ENCODE results near the gene NFASC.

The NFASC gene

DNA sequence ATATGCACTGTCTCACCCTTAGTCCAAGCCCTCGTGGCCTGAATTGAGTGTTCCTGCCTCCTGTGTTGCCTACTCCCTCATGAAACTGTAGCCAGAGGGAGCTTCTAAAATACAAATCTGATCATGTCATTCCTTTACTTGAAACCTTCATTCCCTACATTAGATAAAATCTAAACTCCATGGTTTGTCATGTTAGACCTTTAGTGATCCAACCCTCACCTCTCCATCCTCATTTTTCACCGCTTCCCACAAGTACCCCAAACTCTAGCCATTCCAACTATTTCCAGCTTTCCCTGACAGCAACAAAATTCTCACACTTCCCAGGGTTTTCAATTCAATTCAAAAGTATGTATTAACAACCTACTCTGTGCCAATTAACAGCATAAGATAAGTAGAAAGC lies 154.0 kb downstream of the NFASC start:
- Histone ChIP-seq H3K27ac (no peak overlapping the region), H3K27me3 (no peaks in the 10 kb centered on the region)

GRCh38 chr1:205025239-205025638 lies 154.6 kb downstream of the NFASC start:
- Histone ChIP-seq H3K27ac (no peak overlapping the region), H3K9me3 (replicated peaks in 1 of 11) (no peaks in the 10 kb centered on the region), H4K20me1 (0 out of 22 replicates have a peak, but pooled peaks cover 0 to 4% (median 0%) of the 10 kb centered on the region in 11 experiments), H3K36me3 (no peaks in the 10 kb centered on the region), H3K9ac (no peak overlapping the region), H3K4me2 (no peak overlapping the region), H3K27me3 (no peaks in the 10 kb centered on the region), H3K4me1 (peaks cover 0 to 8% (median 0%) of the 10 kb centered on the region in 10 experiments; a peak in 6 of 20 replicates), H3K4me3 (no peak overlapping the region)
- TF ChIP-seq Cebpa-rat (IDR thresholded peaks at IDR 0.05), result no peak

More for the DNA sequence above, 154.0 kb downstream of the NFASC start:
- H3K4me2 ChIP-seq, result no peak overlapping the region
- no peak overlapping the region for H3K4me3 ChIP-seq
- H3K4me1 ChIP-seq, result peaks cover 0 to 5% (median 0%) of the 10 kb centered on the region in 10 experiments; a peak in 1 of 20 replicates
- no peaks in the 10 kb centered on the region for H4K20me1 ChIP-seq
- no peak overlapping the region for H3K9ac ChIP-seq
- no peaks in the 10 kb centered on the region for H3K9me3 ChIP-seq (replicated peaks in 1 of 11)
- H3K36me3 ChIP-seq, result no peaks in the 10 kb centered on the region
- TF ChIP-seq Cebpa-rat (IDR thresholded peaks at IDR 0.05), result no peak

DNA sequence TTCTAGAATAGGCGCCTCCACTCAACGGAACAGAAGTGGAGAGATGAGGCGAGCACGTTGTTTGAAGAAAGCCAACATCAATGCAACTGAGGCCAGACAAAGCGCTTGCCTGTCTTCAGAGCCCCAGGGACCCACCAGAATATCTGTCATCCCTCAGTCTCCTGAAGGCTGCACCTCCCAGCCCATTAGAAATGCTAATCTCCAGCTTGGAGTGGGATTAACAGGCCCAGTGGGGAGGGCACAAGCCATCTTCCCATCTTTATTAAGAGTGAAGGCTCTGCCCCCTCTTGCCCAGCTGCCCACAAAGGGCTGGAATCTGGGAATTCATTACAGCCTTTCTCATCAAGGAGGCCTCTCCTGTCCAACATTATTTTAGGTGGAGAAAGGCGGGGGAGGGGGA lies 155.5 kb downstream of the NFASC start:
- H3K27ac ChIP-seq, result no peak overlapping the region
- peaks cover 0 to 17% (median 9%) of the 10 kb centered on the region in 10 experiments; a peak in 14 of 20 replicates for H3K4me1 ChIP-seq
- H3K9ac ChIP-seq, result no peak overlapping the region
- TF ChIP-seq Cebpa-rat (IDR thresholded peaks at IDR 0.05), result no peak
- H3K9me3 ChIP-seq (replicated peaks in 1 of 11), result no peaks in the 10 kb centered on the region
- no peak overlapping the region for H3K4me2 ChIP-seq
- H3K36me3 ChIP-seq, result no peaks in the 10 kb centered on the region
- H3K4me3 ChIP-seq, result no peak overlapping the region
- peaks cover 0 to 7% (median 0%) of the 10 kb centered on the region in 11 experiments; a peak in 3 of 22 replicates for H3K27me3 ChIP-seq
- H4K20me1 ChIP-seq, result peaks cover 0 to 6% (median 0%) of the 10 kb centered on the region in 11 experiments; a peak in 1 of 22 replicates

- Histone ChIP-seq H3K4me2 (peak overlapping the region in 4 of 11 experiments; percentile 4 to 26 (median 22); a peak in 1 of 22 replicates), H3K4me3 (no peak overlapping the region), H3K9me3 (replicated peaks in 1 of 11) (no peaks in the 10 kb centered on the region), H3K9ac (no peak overlapping the region), H4K20me1 (peaks cover 0 to 14% (median 0%) of the 10 kb centered on the region in 11 experiments; a peak in 2 of 22 replicates), H3K36me3 (no peaks in the 10 kb centered on the region), H3K4me1 (peaks cover 0 to 20% (median 12%) of the 10 kb centered on the region in 10 experiments; a peak in 14 of 20 replicates), H3K27ac (no peak overlapping the region), H3K27me3 (peaks cover 0 to 8% (median 0%) of the 10 kb centered on the region in 11 experiments; a peak in 3 of 22 replicates)
- no peak for TF ChIP-seq Cebpa-rat (IDR thresholded peaks at IDR 0.05)
These were observed 157.7 kb downstream of the NFASC start for GRCh38 chr1:205028390-205028789.

GRCh38 chr1:205028924-205029323 lies 158.3 kb downstream of the NFASC start:
- H3K36me3 ChIP-seq, result no peaks in the 10 kb centered on the region
- peaks cover 0 to 14% (median 0%) of the 10 kb centered on the region in 11 experiments; a peak in 2 of 22 replicates for H4K20me1 ChIP-seq
- no peak overlapping the region for H3K27ac ChIP-seq
- peaks cover 0 to 20% (median 12%) of the 10 kb centered on the region in 10 experiments; a peak in 14 of 20 replicates for H3K4me1 ChIP-seq
- no peaks in the 10 kb centered on the region for H3K9me3 ChIP-seq (replicated peaks in 1 of 11)
- no peak overlapping the region for H3K4me3 ChIP-seq
- no peak for TF ChIP-seq Cebpa-rat (IDR thresholded peaks at IDR 0.05)
- no peak overlapping the region for H3K9ac ChIP-seq
- no peak overlapping the region for H3K4me2 ChIP-seq
- peaks cover 0 to 8% (median 0%) of the 10 kb centered on the region in 11 experiments; a peak in 3 of 22 replicates for H3K27me3 ChIP-seq

GRCh38 chr1:205030241-205030640 lies 159.6 kb downstream of the NFASC start:
- H3K36me3 ChIP-seq, result no peaks in the 10 kb centered on the region
- H3K4me2 ChIP-seq, result peak overlapping the region in 7 of 11 experiments; percentile 4 to 77 (median 66); a peak in 12 of 22 replicates
- no peak overlapping the region for H3K27ac ChIP-seq
- no peaks in the 10 kb centered on the region for H3K9me3 ChIP-seq (replicated peaks in 1 of 11)
- peaks cover 0 to 8% (median 0%) of the 10 kb centered on the region in 11 experiments; a peak in 3 of 22 replicates for H3K27me3 ChIP-seq
- TF ChIP-seq Cebpa-rat (IDR thresholded peaks at IDR 0.05), result no peak
- H3K9ac ChIP-seq, result no peak overlapping the region
- H3K4me3 ChIP-seq, result no peak overlapping the region
- peaks cover 0 to 20% (median 12%) of the 10 kb centered on the region in 10 experiments; a peak in 14 of 20 replicates for H3K4me1 ChIP-seq
- H4K20me1 ChIP-seq, result peaks cover 0 to 14% (median 0%) of the 10 kb centered on the region in 11 experiments; a peak in 2 of 22 replicates

DNA sequence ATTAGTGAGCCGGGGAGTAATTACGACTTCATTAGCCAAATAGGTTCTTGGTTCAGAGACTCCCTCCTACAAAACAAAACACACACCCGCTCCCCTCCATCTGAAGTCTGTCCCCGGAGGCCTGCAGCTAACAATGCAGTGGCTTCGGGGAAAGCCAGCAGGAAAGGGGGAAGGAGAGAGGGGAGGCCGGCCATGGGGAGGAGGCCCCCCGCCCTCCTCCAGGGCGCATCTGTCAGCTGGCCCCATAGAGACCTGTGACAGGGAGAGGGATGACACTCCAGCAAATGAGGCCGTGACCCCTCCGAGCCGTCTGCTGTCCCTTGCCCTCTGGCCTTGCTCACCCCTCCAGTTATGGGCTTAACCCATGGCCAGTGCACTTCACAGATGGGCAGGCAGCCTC lies 160.2 kb downstream of the NFASC start:
- Histone ChIP-seq H4K20me1 (peaks cover 0 to 14% (median 0%) of the 10 kb centered on the region in 11 experiments; a peak in 2 of 22 replicates), H3K9me3 (replicated peaks in 1 of 11) (no peaks in the 10 kb centered on the region), H3K9ac (no peak overlapping the region; a peak in 1 of 22 replicates), H3K4me3 (no peak overlapping the region), H3K36me3 (no peaks in the 10 kb centered on the region), H3K27ac (no peak overlapping the region), H3K4me2 (peak overlapping the region in 8 of 11 experiments; percentile 4 to 77 (median 60); a peak in 15 of 22 replicates), H3K27me3 (peaks cover 0 to 8% (median 0%) of the 10 kb centered on the region in 11 experiments; a peak in 3 of 22 replicates), H3K4me1 (peaks cover 0 to 20% (median 12%) of the 10 kb centered on the region in 10 experiments; a peak in 14 of 20 replicates)
- no peak for TF ChIP-seq Cebpa-rat (IDR thresholded peaks at IDR 0.05)

DNA sequence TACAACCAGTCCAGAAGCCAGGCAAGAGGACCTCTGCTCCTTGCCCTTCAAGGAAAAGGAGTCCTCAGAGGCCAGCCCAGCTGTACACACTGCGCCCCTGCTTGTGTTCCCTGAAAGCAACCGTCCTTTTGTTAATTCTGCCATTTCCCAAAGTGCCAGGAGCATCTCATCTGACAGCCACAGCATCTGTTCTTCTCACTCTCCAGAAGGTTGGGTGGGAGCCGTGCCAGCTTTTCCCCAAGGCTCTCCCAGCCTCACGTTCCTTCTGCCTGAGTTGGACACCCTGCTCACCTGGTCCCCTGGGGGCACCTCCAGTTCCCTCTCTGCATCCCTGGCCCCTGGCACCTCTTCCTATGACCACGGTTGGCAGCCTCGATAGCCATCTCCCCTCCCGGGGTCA lies 161.8 kb downstream of the NFASC start:
- Histone ChIP-seq H3K9me3 (replicated peaks in 1 of 11) (no peaks in the 10 kb centered on the region), H3K9ac (no peak overlapping the region), H3K4me2 (no peak overlapping the region), H3K36me3 (no peaks in the 10 kb centered on the region), H4K20me1 (peaks cover 0 to 14% (median 0%) of the 10 kb centered on the region in 11 experiments; a peak in 2 of 22 replicates), H3K27me3 (peaks cover 0 to 8% (median 0%) of the 10 kb centered on the region in 11 experiments; a peak in 3 of 22 replicates), H3K4me3 (no peak overlapping the region), H3K27ac (no peak overlapping the region), H3K4me1 (peaks cover 0 to 20% (median 12%) of the 10 kb centered on the region in 10 experiments; a peak in 14 of 20 replicates)
- TF ChIP-seq Cebpa-rat (IDR thresholded peaks at IDR 0.05), result no peak

GRCh38 chr1:205037539-205037938 lies 166.9 kb downstream of the NFASC start:
- Histone ChIP-seq H3K4me3 (no peak overlapping the region), H3K9me3 (replicated peaks in 1 of 11) (no peaks in the 10 kb centered on the region), H3K27ac (no peak overlapping the region), H3K36me3 (no peaks in the 10 kb centered on the region), H3K9ac (no peak overlapping the region), H4K20me1 (peaks cover 0 to 6% (median 0%) of the 10 kb centered on the region in 11 experiments; a peak in 2 of 22 replicates), H3K4me1 (peaks cover 8 to 35% (median 29%) of the 10 kb centered on the region in 10 experiments; a peak in 18 of 20 replicates), H3K4me2 (no peak overlapping the region), H3K27me3 (peaks cover 5 to 11% (median 8%) of the 10 kb centered on the region in 11 experiments; a peak in 21 of 22 replicates)
- TF ChIP-seq Cebpa-rat (IDR thresholded peaks at IDR 0.05), result no peak

All from BLaER1 treated with 17β-estradiol and CSF1 and Interleukin-3, amounts not matched to agents 10 nM and 100 nM (cell line).